ENCODE data around the gene BHMT2. TPM values are rescaled to one million over a fixed set of nuclear protein-coding genes. Genes with fewer than 3 reads are reported as not detected.

Gene BHMT2
- total and polyA plus RNA-seq, 2 of the 4 experiments (the other 2 are of a cell fraction), result 0.36 to 0.60 TPM

GRCh38 chr5:79076819-79077218, 7.3 kb downstream of the BHMT2 start:
- ATAC-seq (ENCODE audit: low read depth), result no peak
- BruUV-seq (replicated peaks), result no TSS peak
- Histone ChIP-seq H2BK120ac (ENCODE audit: low read depth, low read length) (no peak overlapping the region), H3K4me3 (ENCODE audit: insufficient read depth, low read depth, low read length) (no peak overlapping the region), H4K91ac (ENCODE audit: insufficient read depth, low read depth, low read length) (no peak overlapping the region), H3K4ac (ENCODE audit: low read depth, low read length) (no peak overlapping the region), H3K9me1 (ENCODE audit: insufficient read depth, low read length) (no peaks in the 10 kb centered on the region), H3K9me3 (ENCODE audit: control insufficient read depth, insufficient read depth, low read length) (peaks cover 6% of the 10 kb centered on the region), H3K27ac (ENCODE audit: insufficient read depth, low read length) (no peak overlapping the region), H3K79me1 (ENCODE audit: low read depth in 1 of 2, low read length in 2 of 2) (no peaks in the 10 kb centered on the region), H2AK5ac (ENCODE audit: low read depth, low read length) (no peak overlapping the region), H3K18ac (ENCODE audit: low read depth, low read length) (no peak overlapping the region), H3K36me3 (ENCODE audit: control insufficient read depth, insufficient read depth, low read length) (no peaks in the 10 kb centered on the region), H4K20me1 (ENCODE audit: insufficient read depth, low read length) (no peaks in the 10 kb centered on the region), H4K8ac (ENCODE audit: low read depth in 2 of 2, low read length in 2 of 2) (no peak overlapping the region), H4K5ac (ENCODE audit: low read depth, low read length) (no peak overlapping the region), H2AK9ac (replicated peaks; ENCODE audit: low read depth, low read length, poor library complexity) (no peak overlapping the region), H3K27me3 (ENCODE audit: control insufficient read depth, insufficient read depth, low read length) (no peaks in the 10 kb centered on the region), H2BK15ac (ENCODE audit: low read depth, low read length) (no peak overlapping the region), H2AFZ (replicated peaks; ENCODE audit: low read length, poor library complexity) (peak overlapping the region; percentile 10), H3K56ac (ENCODE audit: extremely low read depth, insufficient read depth, low read length) (no peak overlapping the region), H3K4me2 (ENCODE audit: low read depth, low read length) (no peak overlapping the region), H2BK20ac (ENCODE audit: low read depth, low read length) (no peak overlapping the region), H3K14ac (replicated peaks; ENCODE audit: low read depth, low read length) (no peak overlapping the region), H2BK5ac (ENCODE audit: low read depth, low read length, poor library complexity, severe bottlenecking) (no peak overlapping the region), H3K4me1 (ENCODE audit: control insufficient read depth, insufficient read depth, low read length) (0 out of 2 replicates have a peak, but pooled peaks cover 2% of the 10 kb centered on the region), H3K9ac (ENCODE audit: low read depth, low read length) (no peak overlapping the region), H3K23ac (ENCODE audit: low read depth, low read length) (no peak overlapping the region)
- CTCF ChIA-PET, result no interaction called here
- intact Hi-C loops (cut with micrococcal nuclease), result no loop called here
- POLR2A ChIA-PET (ENCODE audit: unreplicated experiment), result no interaction called here
- WGBS, 2 experiments (ENCODE audit: extremely low coverage in 2 of 2, insufficient read length in 1 of 2), result no CpG with 5 or more reads among the region's 4 CpGs
- no peak for DNase-seq
- TF ChIP-seq FOS (IDR thresholded peaks at IDR 0.05; ENCODE audit: low read depth, low read length) (no peak), BHLHE40 (IDR thresholded peaks at IDR 0.05; ENCODE audit: low read depth, low read length) (no peak), POLR2A (IDR thresholded peaks at IDR 0.05; ENCODE audit: low read depth, low read length) (no peak), RCOR1 (IDR thresholded peaks at IDR 0.05; ENCODE audit: insufficient replicate concordance, low read length) (no peak), SMC3 (IDR thresholded peaks at IDR 0.05; ENCODE audit: low read depth, low read length) (no peak), NFE2L2 (IDR thresholded peaks at IDR 0.05; ENCODE audit: low read depth, low read length) (no peak), MAZ (IDR thresholded peaks at IDR 0.05; ENCODE audit: borderline replicate concordance, low read depth, low read length) (no peak), CEBPB (IDR thresholded peaks at IDR 0.05; ENCODE audit: low read depth, low read length) (no peak), USF2 (IDR thresholded peaks at IDR 0.05; ENCODE audit: low read depth, low read length) (no peak), RAD21 (IDR thresholded peaks at IDR 0.05; ENCODE audit: low read length) (no peak), CHD1 (IDR thresholded peaks at IDR 0.05; ENCODE audit: low read depth, low read length) (no peak), RFX5 (IDR thresholded peaks at IDR 0.05; ENCODE audit: low read depth, low read length) (no peak), MXI1 (IDR thresholded peaks at IDR 0.05; ENCODE audit: borderline replicate concordance, low read depth, low read length) (no peak), MAFK (IDR thresholded peaks at IDR 0.05; ENCODE audit: low read depth, low read length) (no peak), ELK1 (IDR thresholded peaks at IDR 0.05; ENCODE audit: borderline replicate concordance, low read depth, low read length) (no peak), CTCF (conservative IDR thresholded peaks at IDR 0.05; ENCODE audit: low read depth, low read length) (no peak)
- in situ Hi-C loops (cut with MboI; ENCODE audit: low sequenced_read_pairs), result no loop called here
- dilution Hi-C loops (cut with HindIII; ENCODE audit: low sequenced_read_pairs, unreplicated experiment), result no loop called here

Data from IMR-90 (cell line).